ENCODE results near the gene ZNF764. TPM values are rescaled to one million over a fixed set of nuclear protein-coding genes. Genes with fewer than 3 reads are reported as not detected.

ZNF764 gene
- total RNA-seq, 1 experiment from 2014 or later: 15.2 TPM

DNA sequence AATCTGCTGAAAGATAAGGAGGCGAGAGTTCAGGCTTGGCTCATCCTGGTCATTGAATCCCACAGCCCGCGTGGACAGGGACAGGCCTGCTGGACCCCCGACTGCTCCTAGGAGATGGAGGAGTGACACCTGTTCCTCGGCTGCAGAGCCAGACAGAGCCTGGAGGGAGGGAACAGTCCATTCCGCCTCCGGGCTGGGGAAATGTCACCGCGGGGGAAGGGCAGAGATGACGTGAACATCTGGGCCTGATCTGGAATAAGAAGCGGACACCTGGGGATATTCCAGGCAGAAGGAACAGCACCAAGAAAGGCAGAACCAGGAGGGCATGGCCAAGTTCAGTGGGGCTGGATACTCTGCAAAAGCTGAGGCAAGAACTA, 25.0 kb downstream of the ZNF764 start:
- peak overlapping the region; percentile 70 for H3K4me3 ChIP-seq (ENCODE audit: low read depth, low read length, poor library complexity, severe bottlenecking)
- ChIA-PET POLR2A (ENCODE audit: low non-redundant PET) (no interaction called here), CTCF (no interaction called here)
- no peak overlapping the region for H3K27ac ChIP-seq (ENCODE audit: low read depth, low read length, poor library complexity, severe bottlenecking)
- intact Hi-C loops (cut with micrococcal nuclease; ENCODE audit: unreplicated experiment): no loop called here
- no peaks in the 10 kb centered on the region for H3K9me3 ChIP-seq (ENCODE audit: low read depth, low read length, poor library complexity, severe bottlenecking)
- DNase-seq (ENCODE audit: low spot score): no peak
- peaks cover 9% of the 10 kb centered on the region for H3K4me1 ChIP-seq (ENCODE audit: insufficient read depth, low read length, poor library complexity, severe bottlenecking)
- TF ChIP-seq EZH2 (IDR thresholded peaks at IDR 0.05; ENCODE audit: borderline replicate concordance, low read depth, low read length, poor library complexity, severe bottlenecking): no peak
- TF ChIP-seq, protein P1, sequence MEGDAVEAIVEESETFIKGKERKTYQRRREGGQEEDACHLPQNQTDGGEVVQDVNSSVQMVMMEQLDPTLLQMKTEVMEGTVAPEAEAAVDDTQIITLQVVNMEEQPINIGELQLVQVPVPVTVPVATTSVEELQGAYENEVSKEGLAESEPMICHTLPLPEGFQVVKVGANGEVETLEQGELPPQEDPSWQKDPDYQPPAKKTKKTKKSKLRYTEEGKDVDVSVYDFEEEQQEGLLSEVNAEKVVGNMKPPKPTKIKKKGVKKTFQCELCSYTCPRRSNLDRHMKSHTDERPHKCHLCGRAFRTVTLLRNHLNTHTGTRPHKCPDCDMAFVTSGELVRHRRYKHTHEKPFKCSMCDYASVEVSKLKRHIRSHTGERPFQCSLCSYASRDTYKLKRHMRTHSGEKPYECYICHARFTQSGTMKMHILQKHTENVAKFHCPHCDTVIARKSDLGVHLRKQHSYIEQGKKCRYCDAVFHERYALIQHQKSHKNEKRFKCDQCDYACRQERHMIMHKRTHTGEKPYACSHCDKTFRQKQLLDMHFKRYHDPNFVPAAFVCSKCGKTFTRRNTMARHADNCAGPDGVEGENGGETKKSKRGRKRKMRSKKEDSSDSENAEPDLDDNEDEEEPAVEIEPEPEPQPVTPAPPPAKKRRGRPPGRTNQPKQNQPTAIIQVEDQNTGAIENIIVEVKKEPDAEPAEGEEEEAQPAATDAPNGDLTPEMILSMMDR (conservative IDR thresholded peaks at IDR 0.05; ENCODE audit: low read depth, low read length): no peak
- BruUV-seq (replicated peaks): no TSS peak
- no peaks in the 10 kb centered on the region for H3K27me3 ChIP-seq (replicated peaks; ENCODE audit: insufficient read depth, low read depth, low read length, poor library complexity)
- peaks cover 18% of the 10 kb centered on the region for H3K36me3 ChIP-seq (ENCODE audit: insufficient read depth, low read length, poor library complexity, severe bottlenecking)

GRCh38 chr16:30532285-30533145, 25.7 kb downstream of the ZNF764 start:
- no peak for TF ChIP-seq EZH2 (IDR thresholded peaks at IDR 0.05; ENCODE audit: borderline replicate concordance, low read depth, low read length, poor library complexity, severe bottlenecking)
- TF ChIP-seq, protein P1 (conservative IDR thresholded peaks at IDR 0.05; ENCODE audit: low read depth, low read length): no peak
- H3K27me3 ChIP-seq (replicated peaks; ENCODE audit: insufficient read depth, low read depth, low read length, poor library complexity): no peaks in the 10 kb centered on the region
- H3K4me3 ChIP-seq (ENCODE audit: low read depth, low read length, poor library complexity, severe bottlenecking): no peak overlapping the region
- H3K9me3 ChIP-seq (ENCODE audit: low read depth, low read length, poor library complexity, severe bottlenecking): no peaks in the 10 kb centered on the region
- no peak overlapping the region for H3K27ac ChIP-seq (ENCODE audit: low read depth, low read length, poor library complexity, severe bottlenecking)
- ChIA-PET CTCF (interaction anchor here (0.6 kb wide), 1 partner anchor 26 kb away, joined by 6 read pairs; the partner anchor contains the start of gene ZNF764), POLR2A (ENCODE audit: low non-redundant PET) (no interaction called here)
- peaks cover 15% of the 10 kb centered on the region for H3K4me1 ChIP-seq (ENCODE audit: insufficient read depth, low read length, poor library complexity, severe bottlenecking)
- peaks cover 18% of the 10 kb centered on the region for H3K36me3 ChIP-seq (ENCODE audit: insufficient read depth, low read length, poor library complexity, severe bottlenecking)
- intact Hi-C loops (cut with micrococcal nuclease; ENCODE audit: unreplicated experiment): no loop called here
- no peak for DNase-seq (ENCODE audit: low spot score)
- BruUV-seq (replicated peaks): no TSS peak

- ChIA-PET CTCF (no interaction called here), POLR2A (ENCODE audit: low non-redundant PET) (no interaction called here)
- no peak for DNase-seq (ENCODE audit: low spot score)
- no peak overlapping the region for H3K27ac ChIP-seq (ENCODE audit: low read depth, low read length, poor library complexity, severe bottlenecking)
- BruUV-seq (replicated peaks): no TSS peak
- H3K36me3 ChIP-seq (ENCODE audit: insufficient read depth, low read length, poor library complexity, severe bottlenecking): peaks cover 19% of the 10 kb centered on the region
- H3K27me3 ChIP-seq (replicated peaks; ENCODE audit: insufficient read depth, low read depth, low read length, poor library complexity): no peaks in the 10 kb centered on the region
- H3K4me3 ChIP-seq (ENCODE audit: low read depth, low read length, poor library complexity, severe bottlenecking): no peak overlapping the region
- H3K9me3 ChIP-seq (ENCODE audit: low read depth, low read length, poor library complexity, severe bottlenecking): no peaks in the 10 kb centered on the region
- TF ChIP-seq EZH2 (IDR thresholded peaks at IDR 0.05; ENCODE audit: borderline replicate concordance, low read depth, low read length, poor library complexity, severe bottlenecking): no peak
- TF ChIP-seq, protein P1 (conservative IDR thresholded peaks at IDR 0.05; ENCODE audit: low read depth, low read length): no peak
- intact Hi-C loops (cut with micrococcal nuclease; ENCODE audit: unreplicated experiment): no loop called here
- peaks cover 12% of the 10 kb centered on the region for H3K4me1 ChIP-seq (ENCODE audit: insufficient read depth, low read length, poor library complexity, severe bottlenecking)
Measured at GRCh38 chr16:30530163-30531037, 27.8 kb downstream of the ZNF764 start.
